SU-DHL-6 (cell line): ENCODE results near the gene R3HDML.

Experiments used
- H2AFZ ChIP-seq: fragments of 200-600 bp; sonication (generic); 2 replicates; pipeline ENCODE4 v1.6.1; 2014; ENCODE audit warnings: low read depth, mild to moderate bottlenecking, moderate library complexity, mixed read lengths, antibody characterized with exemption, low read length; ENCODE audit not compliant: severe bottlenecking
- H3F3A ChIP-seq: fragments of 200-600 bp; shearing (Covaris generic); 2 replicates; pipeline ENCODE4 v1.6.0; 2016; ENCODE audit warnings: antibody characterized with exemption, mild to moderate bottlenecking; ENCODE audit not compliant: insufficient read depth
- H3K27ac ChIP-seq: fragments of 200-600 bp; sonication (generic); 2 replicates; pipeline ENCODE4 v1.5.1; 2016; ENCODE audit warnings: low read depth, mild to moderate bottlenecking, low read length, moderate library complexity, mixed read lengths
- H3K27me3 ChIP-seq: fragments of 200-600 bp; sonication (generic), shearing (Covaris generic); 2 replicates; pipeline ENCODE4 v1.6.0; 2014; ENCODE audit warnings: mild to moderate bottlenecking, low read length
- H3K36me3 ChIP-seq: fragments of 200-600 bp; sonication (generic); 2 replicates; pipeline ENCODE4 v1.6.1; 2014; ENCODE audit warnings: mild to moderate bottlenecking, low read length, mixed read lengths
- H3K4me2 ChIP-seq: fragments of 300-600, 200-600 bp; shearing (Covaris generic), sonication (generic); 2 replicates; pipeline ENCODE4 v1.6.0; 2014; ENCODE audit warnings: low read length, low read depth, mild to moderate bottlenecking; ENCODE audit not compliant: poor library complexity, severe bottlenecking
- H3K4me3 ChIP-seq: fragments of 200-600 bp; sonication (generic); 2 replicates; pipeline ENCODE4 v1.5.1; 2014; ENCODE audit warnings: antibody characterized with exemption, low read length, mild to moderate bottlenecking, mixed read lengths; ENCODE audit not compliant: insufficient read depth, poor library complexity, severe bottlenecking
- H3K79me2 ChIP-seq: fragments of 200-600 bp; sonication (generic); 2 replicates; pipeline ENCODE4 v1.6.1; 2014; ENCODE audit warnings: mild to moderate bottlenecking, low read length, moderate library complexity; ENCODE audit not compliant: insufficient read depth
- H3K9ac ChIP-seq: fragments of 200-600 bp; sonication (generic); 2 replicates; pipeline ENCODE4 v1.7.0; 2014; ENCODE audit warnings: mild to moderate bottlenecking, low read length
- H3K9me2 ChIP-seq: fragments of 200-600 bp; sonication (generic); replicated peaks from 2 replicates; pipeline ENCODE4 v1.6.1; 2014; ENCODE audit warnings: low read length; ENCODE audit not compliant: insufficient read depth
- H3K9me3 ChIP-seq: fragments of 200-600 bp; sonication (generic); 2 replicates; pipeline ENCODE4 v1.6.1; 2014; ENCODE audit warnings: low read length, mixed read lengths; ENCODE audit not compliant: insufficient read depth
- H4K20me1 ChIP-seq: fragments of 200-600 bp; sonication (generic); 2 replicates; pipeline ENCODE4 v1.6.1; 2014; ENCODE audit warnings: low read depth, mild to moderate bottlenecking, antibody characterized with exemption, low read length, moderate library complexity, mixed read lengths
- EZH2phosphoT487 ChIP-seq: fragments of 200-600 bp; sonication (generic), shearing (Covaris generic); conservative IDR thresholded peaks from 2 replicates; pipeline ENCODE4 v1.6.1; 2018; ENCODE audit warnings: mild to moderate bottlenecking, antibody characterized with exemption, low read length, moderate library complexity, mixed read lengths
- TF ChIP-seq, protein P1 (sequence below): fragments of 200-600 bp; sonication (generic); IDR thresholded peaks from one replicate; pipeline ENCODE4 v1.5.1; 2017; ENCODE audit warnings: antibody characterized with exemption, mild to moderate bottlenecking, low read length, moderate library complexity; ENCODE audit not compliant: insufficient read depth, poor library complexity, severe bottlenecking

The R3HDML gene

DNA sequence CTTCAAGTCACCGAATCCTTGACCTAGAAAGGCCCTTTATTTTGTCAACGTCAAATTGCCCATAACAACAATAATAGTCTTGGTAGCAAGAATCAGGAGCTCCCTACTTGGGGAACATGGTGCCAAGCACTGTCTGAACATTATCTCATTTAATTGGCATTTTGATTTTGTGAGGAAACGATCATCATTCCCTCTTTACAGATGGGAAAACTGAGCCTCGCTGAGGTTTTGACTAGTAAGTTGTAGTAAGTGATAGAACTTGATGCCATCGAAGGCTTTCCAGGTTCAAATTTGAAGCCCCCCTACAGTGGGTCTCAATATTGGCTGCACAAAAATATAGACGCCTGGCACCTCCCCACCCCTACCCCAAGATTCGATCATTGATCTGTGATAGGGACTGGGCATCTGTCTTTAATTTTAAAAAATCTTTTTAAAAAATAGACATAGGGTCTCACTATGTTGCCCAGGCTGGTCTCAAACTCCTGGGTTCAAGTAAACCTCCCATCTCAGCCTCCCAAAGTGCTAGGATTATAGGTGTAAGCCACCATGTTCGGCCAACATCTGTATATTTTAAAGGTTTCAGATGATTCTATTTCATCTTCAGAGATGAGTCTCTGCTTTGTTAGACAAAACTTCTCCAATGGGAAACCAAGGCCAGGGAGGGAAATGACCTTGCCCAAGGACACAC is 55.4 kb downstream of the R3HDML start:
- H3K9me3 ChIP-seq, result no peaks in the 10 kb centered on the region
- H3K27me3 ChIP-seq, result no peaks in the 10 kb centered on the region
- no peak overlapping the region for H3K9ac ChIP-seq
- H3K27ac ChIP-seq, result no peak overlapping the region
- TF ChIP-seq, protein P1, sequence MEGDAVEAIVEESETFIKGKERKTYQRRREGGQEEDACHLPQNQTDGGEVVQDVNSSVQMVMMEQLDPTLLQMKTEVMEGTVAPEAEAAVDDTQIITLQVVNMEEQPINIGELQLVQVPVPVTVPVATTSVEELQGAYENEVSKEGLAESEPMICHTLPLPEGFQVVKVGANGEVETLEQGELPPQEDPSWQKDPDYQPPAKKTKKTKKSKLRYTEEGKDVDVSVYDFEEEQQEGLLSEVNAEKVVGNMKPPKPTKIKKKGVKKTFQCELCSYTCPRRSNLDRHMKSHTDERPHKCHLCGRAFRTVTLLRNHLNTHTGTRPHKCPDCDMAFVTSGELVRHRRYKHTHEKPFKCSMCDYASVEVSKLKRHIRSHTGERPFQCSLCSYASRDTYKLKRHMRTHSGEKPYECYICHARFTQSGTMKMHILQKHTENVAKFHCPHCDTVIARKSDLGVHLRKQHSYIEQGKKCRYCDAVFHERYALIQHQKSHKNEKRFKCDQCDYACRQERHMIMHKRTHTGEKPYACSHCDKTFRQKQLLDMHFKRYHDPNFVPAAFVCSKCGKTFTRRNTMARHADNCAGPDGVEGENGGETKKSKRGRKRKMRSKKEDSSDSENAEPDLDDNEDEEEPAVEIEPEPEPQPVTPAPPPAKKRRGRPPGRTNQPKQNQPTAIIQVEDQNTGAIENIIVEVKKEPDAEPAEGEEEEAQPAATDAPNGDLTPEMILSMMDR, result no peak
- H3K9me2 ChIP-seq, result no peaks in the 10 kb centered on the region
- H3K4me3 ChIP-seq, result no peak overlapping the region
- no peak overlapping the region for H3K4me2 ChIP-seq
- no peaks in the 10 kb centered on the region for H3K36me3 ChIP-seq
- H2AFZ ChIP-seq, result no peak overlapping the region
- H3F3A ChIP-seq, result no peaks in the 10 kb centered on the region
- H4K20me1 ChIP-seq, result no peaks in the 10 kb centered on the region
- H3K79me2 ChIP-seq, result no peaks in the 10 kb centered on the region

DNA sequence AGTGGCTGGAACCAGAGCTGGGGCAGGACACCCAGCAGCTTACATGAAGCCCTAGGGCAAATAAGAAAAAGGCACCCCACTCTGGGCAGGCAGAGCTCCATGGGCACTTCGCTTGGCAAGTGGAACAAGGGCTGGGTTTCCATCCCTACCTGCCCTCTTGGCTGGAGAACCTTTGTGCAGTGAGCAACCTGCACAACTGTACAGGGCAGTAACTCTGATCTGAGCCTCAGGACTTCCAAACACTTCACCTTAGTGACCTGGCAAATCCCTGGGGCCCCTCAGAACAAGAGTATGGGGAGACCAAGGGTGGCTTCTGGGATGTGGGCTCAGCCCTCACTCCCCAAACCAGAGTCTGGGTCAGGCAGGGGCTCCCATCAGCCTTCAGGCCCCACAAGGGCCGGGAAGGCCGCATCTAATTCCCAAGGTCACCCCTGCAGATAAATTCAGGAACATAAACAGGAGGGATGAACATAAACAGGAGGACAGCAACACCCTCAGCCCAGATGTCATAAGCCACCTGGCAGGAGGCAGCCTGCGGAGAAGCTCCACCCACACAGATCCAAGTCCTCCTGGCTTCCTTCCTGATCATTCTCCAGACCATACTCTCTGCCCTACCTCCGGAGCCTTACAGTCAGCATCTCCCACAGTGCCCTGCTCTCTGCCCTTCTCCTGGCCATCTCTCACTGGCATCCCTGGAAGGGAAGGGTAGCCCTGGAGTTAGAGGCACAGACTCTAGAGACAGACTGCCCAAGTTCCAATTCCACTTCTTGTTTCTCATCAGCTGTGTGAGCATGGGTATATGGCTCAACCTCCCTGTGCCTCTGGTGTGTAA is 56.1 kb downstream of the R3HDML start:
- Histone ChIP-seq H3K27me3 (no peaks in the 10 kb centered on the region), H3K36me3 (no peaks in the 10 kb centered on the region), H3K9me2 (no peaks in the 10 kb centered on the region), H3K27ac (no peak overlapping the region), H3K9ac (no peak overlapping the region), H3K9me3 (no peaks in the 10 kb centered on the region), H2AFZ (no peak overlapping the region), H3K79me2 (no peaks in the 10 kb centered on the region), H3K4me3 (no peak overlapping the region), H3K4me2 (no peak overlapping the region), H3F3A (no peaks in the 10 kb centered on the region), H4K20me1 (no peaks in the 10 kb centered on the region)
- TF ChIP-seq, protein P1, result no peak
- no peak for TF ChIP-seq EZH2phosphoT487

DNA sequence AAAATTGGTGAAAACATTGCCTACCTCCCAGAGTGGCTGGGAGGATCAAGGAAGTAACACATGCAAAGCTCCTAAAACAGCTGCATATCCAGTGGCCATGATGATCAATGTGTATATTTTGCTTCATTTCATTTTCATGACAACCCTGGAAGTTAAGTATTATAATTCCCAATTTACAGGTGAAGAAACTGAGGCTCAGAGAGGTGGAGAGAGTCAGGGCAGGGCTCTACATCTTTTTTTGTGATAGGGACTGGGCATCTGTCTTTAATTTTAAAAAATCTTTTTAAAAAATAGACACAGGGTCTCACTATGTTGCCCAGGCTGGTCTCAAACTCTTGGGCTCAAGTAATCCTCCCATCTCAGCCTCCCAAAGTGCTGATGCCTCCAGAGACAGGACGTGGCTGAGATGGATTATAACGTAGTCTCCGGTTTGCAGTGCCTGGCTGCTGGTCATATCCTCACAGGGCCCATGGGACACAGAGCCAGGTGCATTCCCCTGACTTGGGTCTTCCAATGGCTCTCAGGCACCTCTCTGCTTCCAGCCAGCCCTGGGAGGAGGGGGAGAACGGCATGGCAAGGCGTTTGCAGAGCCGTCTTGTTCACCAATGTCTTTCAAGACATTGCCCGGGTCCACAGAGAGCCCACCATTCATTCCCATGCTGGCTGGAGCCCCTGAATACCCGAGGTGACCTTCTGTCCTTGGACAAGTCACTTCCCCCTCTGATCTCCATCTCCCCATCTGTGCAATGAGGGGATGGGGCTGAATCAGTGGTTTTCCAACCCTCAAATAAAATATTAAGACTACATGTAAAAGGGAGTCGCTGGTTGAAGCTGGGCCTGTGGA is 57.0 kb downstream of the R3HDML start:
- Histone ChIP-seq H3F3A (no peaks in the 10 kb centered on the region), H3K79me2 (no peaks in the 10 kb centered on the region), H3K4me3 (no peak overlapping the region), H3K27ac (no peak overlapping the region), H2AFZ (no peak overlapping the region), H3K4me2 (no peak overlapping the region), H3K9ac (no peak overlapping the region), H4K20me1 (no peaks in the 10 kb centered on the region), H3K9me2 (no peaks in the 10 kb centered on the region), H3K9me3 (no peaks in the 10 kb centered on the region), H3K27me3 (no peaks in the 10 kb centered on the region), H3K36me3 (no peaks in the 10 kb centered on the region)
- TF ChIP-seq, protein P1, result no peak
- TF ChIP-seq EZH2phosphoT487, result no peak
